BLaER1 treated with 17β-estradiol and CSF1 and Interleukin-3, amounts not matched to agents 10 nM and 100 nM (cell line): Measurements from ENCODE around the gene LACTBL1.

Experiments
- H3K27ac ChIP-seq, 11 experiments: shearing (Covaris generic); formaldehyde crosslinking; 2 replicates each; pipeline ENCODE4 v1.8.1; 2022
- H3K27me3 ChIP-seq, 11 experiments: shearing (Covaris generic); formaldehyde crosslinking; 2 replicates each; pipeline ENCODE4 v1.8.1; 2022
- H3K36me3 ChIP-seq, 11 experiments: shearing (Covaris generic); formaldehyde crosslinking; 2 replicates each; pipeline ENCODE4 v1.8.1; 2022
- H3K4me1 ChIP-seq, 10 experiments: shearing (Covaris generic); formaldehyde crosslinking; 2 replicates each; pipeline ENCODE4 v1.8.1; 2022
- H3K4me2 ChIP-seq, 11 experiments: shearing (Covaris generic); formaldehyde crosslinking; 2 replicates each; pipeline ENCODE4 v1.8.1; 2022
- H3K4me3 ChIP-seq, 10 experiments: shearing (Covaris generic); formaldehyde crosslinking; 2 replicates each; pipeline ENCODE4 v1.8.1; 2022
- H3K9ac ChIP-seq, 11 experiments: shearing (Covaris generic); formaldehyde crosslinking; 2 replicates each; pipeline ENCODE4 v1.8.1; 2022
- H3K9me3 ChIP-seq, 11 experiments: shearing (Covaris generic); formaldehyde crosslinking; replicated peaks in 1 of 11; 2 replicates each; pipeline ENCODE4 v1.8.1; 2022
- H4K20me1 ChIP-seq, 11 experiments: shearing (Covaris generic); formaldehyde crosslinking; 2 replicates each; pipeline ENCODE4 v1.8.1; 2022
- Cebpa-rat ChIP-seq, 11 experiments: shearing (Covaris generic); IDR thresholded peaks; 2 replicates each; pipeline ENCODE4 v1.8.1; 2022

Gene LACTBL1, protein sequence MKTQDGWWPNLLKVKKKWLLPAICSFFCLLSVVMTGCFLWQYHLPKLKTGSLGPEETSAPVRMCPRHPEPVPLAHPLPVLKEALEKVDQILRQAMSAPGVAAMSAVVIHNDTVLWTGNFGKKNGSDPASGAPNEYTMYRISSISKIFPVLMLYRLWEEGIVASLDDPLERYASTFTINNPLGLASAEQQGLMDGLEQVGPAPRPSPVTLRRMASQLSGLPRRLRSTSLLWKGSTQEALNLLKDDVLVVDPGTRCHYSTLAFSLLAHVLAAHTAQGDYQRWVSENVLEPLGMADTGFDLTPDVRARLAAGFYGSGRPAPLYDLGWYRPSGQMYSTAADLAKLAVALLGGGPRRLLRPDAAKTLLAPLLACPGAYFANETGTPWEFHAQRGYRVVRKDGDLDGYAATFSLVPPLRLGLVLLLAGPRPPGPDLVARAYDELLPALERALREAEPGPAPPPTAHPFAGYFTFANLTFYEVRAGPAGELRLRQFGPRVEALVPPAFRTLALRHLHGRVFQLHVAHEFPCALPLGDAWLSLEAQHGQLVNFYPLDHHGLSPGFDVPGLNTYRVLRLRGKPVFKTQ

DNA sequence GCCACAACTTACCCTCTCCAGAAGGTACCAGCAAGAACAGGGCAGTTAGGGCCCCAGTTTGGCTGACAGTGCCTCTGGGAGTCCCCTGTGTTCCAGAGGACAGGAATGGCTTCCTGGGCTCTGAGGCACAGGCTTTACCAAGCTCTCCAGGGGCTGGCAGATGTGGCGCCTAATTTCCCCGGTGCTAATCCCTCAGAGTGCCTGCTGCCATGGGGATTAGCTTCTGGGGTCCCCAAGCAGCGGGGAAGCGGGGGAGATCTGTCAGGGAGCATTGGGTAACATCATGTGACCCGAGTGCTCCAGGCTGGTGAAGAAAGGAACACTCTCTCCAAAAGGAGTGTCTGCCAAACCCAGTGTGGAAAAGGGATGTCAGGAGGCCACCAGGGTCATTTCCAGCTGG, at the start of gene LACTBL1:
Gene LACTBL1, minus strand, starts transcription at position 107 of the 400 bp plus-strand sequence. CDS start 550 bp downstream, outside the sequence.
- no peak within 1 kb of the TSS for H3K4me3 ChIP-seq
- H3K27ac ChIP-seq = no peak within 1 kb of the TSS
- no peaks in the 10 kb centered on the region for H3K36me3 ChIP-seq
- H3K9ac ChIP-seq = no peak within 1 kb of the TSS
- peaks cover 10 to 23% (median 16%) of the 10 kb centered on the region in 10 experiments; a peak in 17 of 20 replicates for H3K4me1 ChIP-seq
- no peak within 1 kb of the TSS for H3K4me2 ChIP-seq
- H3K9me3 ChIP-seq = no peaks in the 10 kb centered on the region
- H3K27me3 ChIP-seq = peaks cover 0 to 7% (median 0%) of the 10 kb centered on the region in 11 experiments; a peak in 1 of 22 replicates
- H4K20me1 ChIP-seq = no peaks in the 10 kb centered on the region
- TF ChIP-seq Cebpa-rat (IDR thresholded peaks at IDR 0.05) = no peak

DNA sequence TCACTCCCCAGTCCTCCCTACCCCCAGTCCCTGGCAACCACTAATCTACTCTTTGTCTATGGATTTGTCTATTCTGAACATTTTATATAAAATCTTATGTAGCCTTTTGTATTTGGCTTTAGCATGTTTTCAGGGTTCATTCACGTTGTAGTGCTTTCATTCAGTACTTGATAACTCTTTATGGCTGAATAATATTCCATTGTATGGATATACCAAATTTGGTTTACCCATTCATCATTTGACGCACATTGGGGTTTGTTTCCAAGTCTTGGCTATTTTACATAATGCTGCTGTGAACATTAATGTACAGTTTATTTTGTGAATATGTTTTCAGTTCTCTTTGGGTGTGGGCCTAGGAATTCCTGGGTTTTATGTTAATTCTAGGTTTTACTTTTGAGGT, 49.2 kb upstream of the LACTBL1 start:
- Histone ChIP-seq H3K4me3 (peak overlapping the region in 9 of 10 experiments; percentile 86 to 100 (median 97); a peak in 17 of 20 replicates), H3K4me2 (peak overlapping the region; percentile 67 to 94 (median 86))
- TF ChIP-seq Cebpa-rat (IDR thresholded peaks at IDR 0.05) = no peak

DNA sequence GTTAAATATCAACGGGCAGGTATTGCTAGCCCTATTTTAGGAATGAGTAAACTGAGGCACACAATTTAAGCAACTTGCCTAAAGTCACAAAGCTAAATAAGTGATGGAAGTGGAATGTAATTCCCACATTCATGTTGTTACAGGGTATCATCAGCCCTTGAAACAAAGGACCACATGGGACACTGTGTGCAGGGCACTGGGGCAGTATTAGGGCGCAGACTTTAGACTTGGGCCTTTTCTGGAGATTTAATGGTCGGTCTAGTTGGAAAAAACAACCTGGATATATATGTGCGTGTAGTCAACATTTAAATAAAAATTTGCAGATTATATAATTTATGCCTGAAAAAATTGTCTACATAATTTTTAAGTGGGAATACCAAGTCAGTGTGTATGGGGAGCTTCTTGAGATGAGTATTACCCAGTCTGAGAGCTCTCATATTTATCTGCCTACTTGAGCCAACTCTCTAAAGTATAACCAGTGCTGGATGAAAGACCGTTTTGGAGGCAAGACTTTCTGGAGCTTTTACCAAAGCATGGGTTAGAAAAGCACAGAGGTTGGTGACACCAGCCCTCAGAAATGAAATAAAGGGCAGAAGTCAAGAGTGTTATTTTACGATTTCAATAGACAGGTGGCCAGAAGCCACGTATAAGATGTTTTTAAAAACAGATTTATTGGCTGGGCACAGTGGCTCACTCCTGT, 48.2 kb upstream of the LACTBL1 start:
- H3K4me1 ChIP-seq = peaks cover 6 to 53% (median 25%) of the 10 kb centered on the region in 10 experiments; a peak in 19 of 20 replicates
- H4K20me1 ChIP-seq = peaks cover 23 to 63% (median 46%) of the 10 kb centered on the region in 11 experiments; a peak in 20 of 22 replicates
- peak overlapping the region; percentile 86 to 100 (median 97) for H3K4me3 ChIP-seq
- peak overlapping the region; percentile 94 to 99 (median 99) for H3K9ac ChIP-seq
- peak overlapping the region; percentile 89 to 99 (median 98); a peak in 19 of 22 replicates for H3K27ac ChIP-seq
- no peak for TF ChIP-seq Cebpa-rat (IDR thresholded peaks at IDR 0.05)
- H3K27me3 ChIP-seq = no peaks in the 10 kb centered on the region
- peaks cover 0 to 41% (median 26%) of the 10 kb centered on the region in 11 experiments; a peak in 16 of 22 replicates for H3K36me3 ChIP-seq
- H3K9me3 ChIP-seq = peaks cover 0 to 33% (median 25%) of the 10 kb centered on the region in 11 experiments; a peak in 18 of 22 replicates
- peak overlapping the region; percentile 67 to 94 (median 86) for H3K4me2 ChIP-seq

More for the DNA sequence above, 49.2 kb upstream of the LACTBL1 start:
- peak overlapping the region in 4 of 11 experiments; percentile 98 to 99 (median 98); a peak in 3 of 22 replicates for H3K27ac ChIP-seq
- H3K9me3 ChIP-seq = peaks cover 0 to 33% (median 25%) of the 10 kb centered on the region in 11 experiments; a peak in 18 of 22 replicates
- peaks cover 30 to 73% (median 56%) of the 10 kb centered on the region in 11 experiments; a peak in 20 of 22 replicates for H4K20me1 ChIP-seq
- peaks cover 12 to 61% (median 30%) of the 10 kb centered on the region in 10 experiments; a peak in 19 of 20 replicates for H3K4me1 ChIP-seq
- H3K27me3 ChIP-seq = no peaks in the 10 kb centered on the region
- peak overlapping the region in 5 of 11 experiments; percentile 98 to 99 (median 99); a peak in 8 of 22 replicates for H3K9ac ChIP-seq
- peaks cover 0 to 44% (median 26%) of the 10 kb centered on the region in 11 experiments; a peak in 16 of 22 replicates for H3K36me3 ChIP-seq

DNA sequence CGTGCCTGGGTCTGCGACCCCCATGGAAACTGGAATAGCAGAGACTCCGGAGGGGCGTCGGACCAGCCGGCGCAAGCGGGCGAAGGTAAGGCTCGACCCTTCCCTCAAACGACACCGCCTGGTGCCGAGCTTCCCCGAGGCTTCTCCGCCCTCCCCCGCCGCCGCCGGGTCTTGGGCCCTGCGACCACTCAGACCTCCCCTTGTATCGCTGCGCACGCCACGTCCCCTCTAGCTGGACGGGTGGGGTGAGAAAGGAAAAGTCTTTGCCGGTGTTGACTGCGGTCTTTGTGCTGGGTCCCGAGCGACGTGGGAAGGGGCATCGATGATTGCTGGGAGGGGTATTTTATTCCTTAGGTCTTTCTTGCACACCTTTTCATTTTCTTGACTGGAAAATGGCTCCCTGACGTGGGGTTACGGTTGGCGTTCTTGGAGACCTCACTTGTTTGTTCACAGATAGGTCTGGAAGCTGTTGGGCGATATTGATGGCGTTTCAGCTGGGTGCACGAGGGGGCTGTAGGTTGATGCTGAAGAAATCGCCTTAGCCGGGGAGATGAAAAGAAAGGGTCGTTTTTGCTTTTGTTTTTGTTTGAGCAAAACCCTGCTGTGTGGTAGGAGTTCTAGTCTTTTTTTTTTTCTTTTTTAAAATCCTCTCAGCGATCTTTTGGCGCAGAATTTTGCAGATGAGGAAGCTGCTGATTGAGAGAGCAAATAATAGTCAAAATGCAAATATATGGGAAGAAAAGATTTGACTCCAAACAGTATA, 47.4 kb upstream of the LACTBL1 start:
- H3K36me3 ChIP-seq = peaks cover 0 to 33% (median 26%) of the 10 kb centered on the region in 11 experiments; a peak in 16 of 22 replicates
- no peaks in the 10 kb centered on the region for H3K27me3 ChIP-seq
- peak overlapping the region; percentile 86 to 100 (median 97) for H3K4me3 ChIP-seq
- H3K9ac ChIP-seq = peak overlapping the region; percentile 94 to 99 (median 99)
- peaks cover 0 to 33% (median 25%) of the 10 kb centered on the region in 11 experiments; a peak in 18 of 22 replicates for H3K9me3 ChIP-seq
- H3K4me1 ChIP-seq = peaks cover 6 to 45% (median 24%) of the 10 kb centered on the region in 10 experiments; a peak in 19 of 20 replicates
- no peak for TF ChIP-seq Cebpa-rat (IDR thresholded peaks at IDR 0.05)
- H3K27ac ChIP-seq = peak overlapping the region; percentile 89 to 99 (median 98)
- peaks cover 15 to 55% (median 38%) of the 10 kb centered on the region in 11 experiments; a peak in 20 of 22 replicates for H4K20me1 ChIP-seq
- H3K4me2 ChIP-seq = peak overlapping the region; percentile 67 to 94 (median 86)

DNA sequence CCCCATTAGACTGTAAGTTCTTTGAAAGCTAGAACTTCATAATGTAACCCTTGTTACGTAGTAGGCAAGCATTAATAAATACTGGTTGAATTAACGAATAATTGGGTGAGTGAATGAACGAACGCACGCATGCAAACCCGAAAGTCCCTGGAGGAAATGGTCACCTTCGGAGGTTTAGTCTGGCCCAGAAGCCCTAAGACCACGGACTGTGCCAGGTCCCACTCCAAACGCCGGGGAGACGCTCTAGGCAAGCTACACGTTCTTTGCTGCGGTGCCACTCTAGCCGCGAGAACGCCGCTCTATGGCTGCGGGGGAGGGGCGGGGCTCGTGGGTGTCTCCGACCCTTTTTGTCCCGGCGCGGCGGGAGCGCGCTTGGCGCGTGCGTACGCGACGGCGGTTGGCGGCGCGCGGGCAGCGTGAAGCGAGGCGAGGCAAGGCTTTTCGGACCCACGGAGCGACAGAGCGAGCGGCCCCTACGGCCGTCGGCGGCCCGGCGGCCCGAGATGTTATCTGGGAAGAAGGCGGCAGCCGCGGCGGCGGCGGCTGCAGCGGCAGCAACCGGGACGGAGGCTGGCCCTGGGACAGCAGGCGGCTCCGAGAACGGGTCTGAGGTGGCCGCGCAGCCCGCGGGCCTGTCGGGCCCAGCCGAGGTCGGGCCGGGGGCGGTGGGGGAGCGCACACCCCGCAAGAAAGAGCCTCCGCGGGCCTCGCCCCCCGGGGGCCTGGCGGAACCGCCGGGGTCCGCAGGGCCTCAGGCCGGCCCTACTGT, 46.6 kb upstream of the LACTBL1 start, which contains the start of gene KDM1A:
Gene KDM1A, plus strand, starts transcription at position 375 of the 769 bp plus-strand sequence. Its CDS starts 129 bp downstream, at position 504.
- Histone ChIP-seq H3K9ac (peak within 1 kb of the TSS; percentile 94 to 99 (median 99)), H3K4me3 (peak within 1 kb of the TSS; percentile 86 to 100 (median 97)), H3K4me2 (peak within 1 kb of the TSS; percentile 67 to 94 (median 86)), H3K9me3 (peaks cover 0 to 31% (median 25%) of the 10 kb centered on the region in 11 experiments; a peak in 18 of 22 replicates), H3K36me3 (peaks cover 0 to 33% (median 26%) of the 10 kb centered on the region in 11 experiments; a peak in 16 of 22 replicates), H4K20me1 (peaks cover 8 to 47% (median 30%) of the 10 kb centered on the region in 11 experiments; a peak in 19 of 22 replicates), H3K27ac (peak within 1 kb of the TSS; percentile 89 to 99 (median 98)), H3K27me3 (no peaks in the 10 kb centered on the region), H3K4me1 (peaks cover 6 to 37% (median 18%) of the 10 kb centered on the region in 10 experiments; a peak in 19 of 20 replicates)
- no peak for TF ChIP-seq Cebpa-rat (IDR thresholded peaks at IDR 0.05)

DNA sequence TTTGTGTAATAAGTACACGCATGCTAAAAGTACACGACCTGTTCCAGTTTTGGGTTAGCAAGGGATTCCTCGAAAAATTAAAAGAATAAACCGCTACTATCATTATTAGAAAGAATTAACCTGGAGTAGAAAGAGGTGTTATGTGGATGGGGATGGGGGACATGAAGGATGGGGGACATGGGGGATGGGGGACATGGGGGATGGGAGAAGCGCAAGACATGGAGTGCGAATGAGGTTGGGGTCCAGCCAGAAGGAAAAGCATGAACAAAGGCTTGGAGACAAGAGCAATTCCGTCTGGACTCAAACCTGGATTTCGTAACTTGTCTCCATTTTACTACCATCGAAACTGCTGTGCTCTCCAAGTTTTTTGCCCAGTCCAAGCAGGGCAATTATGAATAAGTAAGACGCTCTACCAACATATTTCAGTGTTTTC, 46.0 kb upstream of the LACTBL1 start:
- Histone ChIP-seq H3K9ac (peak overlapping the region; percentile 50 to 99 (median 99); a peak in 21 of 22 replicates), H3K4me2 (peak overlapping the region; percentile 64 to 88 (median 75)), H3K27ac (peak overlapping the region in 10 of 11 experiments; percentile 90 to 99 (median 98); a peak in 20 of 22 replicates), H4K20me1 (peaks cover 2 to 41% (median 24%) of the 10 kb centered on the region in 11 experiments; a peak in 19 of 22 replicates), H3K4me3 (peak overlapping the region; percentile 86 to 100 (median 97)), H3K9me3 (peaks cover 0 to 25% (median 22%) of the 10 kb centered on the region in 11 experiments; a peak in 18 of 22 replicates), H3K4me1 (peaks cover 10 to 37% (median 18%) of the 10 kb centered on the region in 10 experiments; a peak in 19 of 20 replicates), H3K27me3 (no peaks in the 10 kb centered on the region), H3K36me3 (peaks cover 0 to 28% (median 21%) of the 10 kb centered on the region in 11 experiments; a peak in 16 of 22 replicates)
- no peak for TF ChIP-seq Cebpa-rat (IDR thresholded peaks at IDR 0.05)
